HEK293 (cell line): ENCODE results near the gene CCN2.

Source experiments
- BCL11A ChIP-seq: fragments of 450-650 bp; formaldehyde crosslinking; IDR thresholded peaks from 2 replicates; pipeline ENCODE4 v1.5.1; 2016; ENCODE audit warnings: low read depth, missing biosample characterization, missing genetic modification characterization
- GLI2 ChIP-seq: fragments of 450-650 bp; formaldehyde crosslinking; IDR thresholded peaks from 2 replicates; pipeline ENCODE4; 2017; ENCODE audit warnings: missing biosample characterization, missing genetic modification characterization, low read depth, borderline replicate concordance
- GLIS2 ChIP-seq: fragments of 450-650 bp; formaldehyde crosslinking; IDR thresholded peaks from 2 replicates; pipeline ENCODE4 v1.5.1; 2016; ENCODE audit warnings: missing biosample characterization, missing genetic modification characterization
- KLF10 ChIP-seq: fragments of 450-650 bp; IDR thresholded peaks from 2 replicates; pipeline ENCODE4 v1.5.1; 2018; ENCODE audit warnings: missing biosample characterization, mild to moderate bottlenecking, missing genetic modification characterization
- OVOL3 ChIP-seq: fragments of 450-650 bp; formaldehyde crosslinking; IDR thresholded peaks from 2 replicates; pipeline ENCODE4 v1.5.1; 2016; ENCODE audit warnings: missing biosample characterization, missing genetic modification characterization
- PATZ1 ChIP-seq: fragments of 450-650 bp; formaldehyde crosslinking; IDR thresholded peaks from 2 replicates; pipeline ENCODE4 v1.5.1; 2016; ENCODE audit warnings: missing biosample characterization, missing genetic modification characterization
- PRDM1 ChIP-seq: fragments of 450-650 bp; formaldehyde crosslinking; IDR thresholded peaks from 2 replicates; pipeline ENCODE4; 2016; ENCODE audit warnings: missing biosample characterization, missing genetic modification characterization
- PRDM10 ChIP-seq: fragments of 450-650 bp; formaldehyde crosslinking; IDR thresholded peaks from 2 replicates; pipeline ENCODE4 v1.5.1; 2016; ENCODE audit warnings: missing biosample characterization, missing genetic modification characterization
- SALL2 ChIP-seq: fragments of 450-650 bp; formaldehyde crosslinking; IDR thresholded peaks from 2 replicates; pipeline ENCODE4 v1.5.0; 2017; ENCODE audit warnings: missing biosample characterization, mild to moderate bottlenecking, missing genetic modification characterization, borderline replicate concordance
- ZBTB49 ChIP-seq: fragments of 450-650 bp; formaldehyde crosslinking; IDR thresholded peaks from 2 replicates; pipeline ENCODE4 v1.5.1; 2016; ENCODE audit warnings: missing biosample characterization, missing genetic modification characterization, low read depth
- ZBTB8A ChIP-seq: fragments of 450-650 bp; formaldehyde crosslinking; IDR thresholded peaks from 2 replicates; pipeline ENCODE4 v1.5.1; 2016; ENCODE audit warnings: missing biosample characterization, missing genetic modification characterization
- ZNF112 ChIP-seq: fragments of 450-650 bp; formaldehyde crosslinking; IDR thresholded peaks from 2 replicates; pipeline ENCODE4 v1.5.0; 2017; ENCODE audit warnings: missing biosample characterization, missing genetic modification characterization
- ZNF114 ChIP-seq: fragments of 450-650 bp; formaldehyde crosslinking; IDR thresholded peaks from 2 replicates; pipeline ENCODE4 v1.5.0; 2017; ENCODE audit warnings: missing biosample characterization, missing genetic modification characterization
- ZNF133 ChIP-seq: fragments of 450-650 bp; formaldehyde crosslinking; IDR thresholded peaks from 2 replicates; pipeline ENCODE4 v1.5.1; 2016; ENCODE audit warnings: missing biosample characterization, missing genetic modification characterization
- ZNF23 ChIP-seq: fragments of 450-650 bp; formaldehyde crosslinking; IDR thresholded peaks from 2 replicates; pipeline ENCODE4 v1.5.1; 2016; ENCODE audit warnings: missing biosample characterization, missing genetic modification characterization, borderline replicate concordance
- ZNF26 ChIP-seq: fragments of 450-650 bp; formaldehyde crosslinking; IDR thresholded peaks from 2 replicates; pipeline ENCODE4 v1.5.1; 2016; ENCODE audit warnings: missing biosample characterization, missing genetic modification characterization
- ZNF280C ChIP-seq: fragments of 450-650 bp; formaldehyde crosslinking; IDR thresholded peaks from 2 replicates; pipeline ENCODE4 v1.5.1; 2016; ENCODE audit warnings: missing biosample characterization, missing genetic modification characterization
- ZNF302 ChIP-seq: fragments of 450-650 bp; formaldehyde crosslinking; IDR thresholded peaks from 2 replicates; pipeline ENCODE4 v1.5.1; 2016; ENCODE audit warnings: missing biosample characterization, missing genetic modification characterization, low read depth
- ZNF398 ChIP-seq: fragments of 450-650 bp; formaldehyde crosslinking; IDR thresholded peaks from 2 replicates; pipeline ENCODE4 v1.5.1; 2017; ENCODE audit warnings: missing biosample characterization, missing genetic modification characterization
- ZNF626 ChIP-seq: fragments of 450-650 bp; sonication (Bioruptor Pico); formaldehyde crosslinking; IDR thresholded peaks from 2 replicates; pipeline ENCODE4 v1.5.1; 2018; ENCODE audit warnings: missing biosample characterization, missing genetic modification characterization, inconsistent platforms
- ZNF645 ChIP-seq: fragments of 450-650 bp; formaldehyde crosslinking; IDR thresholded peaks from 2 replicates; pipeline ENCODE4; 2016; ENCODE audit warnings: missing biosample characterization, missing genetic modification characterization
- ZNF670 ChIP-seq: fragments of 450-650 bp; formaldehyde crosslinking; IDR thresholded peaks from 2 replicates; pipeline ENCODE4 v1.5.1; 2016; ENCODE audit warnings: missing biosample characterization, missing genetic modification characterization, low read depth

The CCN2 gene

GRCh38 chr6:131949909-131950766 lies 1.0 kb downstream of the CCN2 start (continued):
- TF ChIP-seq PRDM10 (peak; percentile 91), ZNF398 (tag by site-specific recombination) (no peak), ZBTB8A (peak; percentile 31; the same call in 1 of the 2 replicates), OVOL3 (no peak), ZNF302 (tag by site-specific recombination) (no peak), ZBTB49 (tag by site-specific recombination) (no peak), BCL11A (tag by site-specific recombination) (no peak), ZNF133 (tag by site-specific recombination) (no peak), GLI2 (tag by site-specific recombination) (no peak), PATZ1 (tag by site-specific recombination) (peak; percentile 61; the same call in 1 of the 2 replicates), ZNF280C (no peak), ZNF26 (no peak), ZNF670 (no peak), ZNF23 (tag by site-specific recombination) (no peak), KLF10 (tag by site-specific recombination) (no peak), PRDM1 (peak; percentile 52; the same call in 1 of the 2 replicates), ZNF626 (tag by site-specific recombination) (no peak), SALL2 (tag by site-specific recombination) (no peak), GLIS2 (tag by site-specific recombination) (peak; percentile 27; the same call in 1 of the 2 replicates), ZNF645 (tag by site-specific recombination) (no peak), ZNF114 (no peak), ZNF112 (tag by site-specific recombination) (no peak)
